ENCODE data around the gene LYPD6B.

GRCh38 chr2:149028377-149028776 lies 10.1 kb upstream of the LYPD6B start:
- TF ChIP-seq CTCF (conservative IDR thresholded peaks at IDR 0.05; ENCODE audit: low read length): no peak
- no peak for TF ChIP-seq EZH2phosphoT487 (IDR thresholded peaks at IDR 0.05; ENCODE audit: borderline replicate concordance)

All from Loucy (cell line).